Measurements from ENCODE around the gene HES7. TPM values are rescaled to one million over a fixed set of nuclear protein-coding genes. Genes with fewer than 3 reads are reported as not detected.
A peak's percentile ranks its signal among the peaks of the same experiment; 100 is the strongest.
"Not testable (repeated sequence)": the region's sequence is repeated elsewhere in the genome, so short reads cannot be mapped to it uniquely, and the experiment has no call there.

Gene HES7
- total RNA-seq (under 1 TPM; 0.19 to 0.30 TPM), polyA plus RNA-seq (1 to 10 TPM in 1 of 2 donors, not detected in 1; 1.6 TPM)
- long read RNA-seq, donor 1: 0 reads
- long read RNA-seq, donor 2: 0 reads

DNA sequence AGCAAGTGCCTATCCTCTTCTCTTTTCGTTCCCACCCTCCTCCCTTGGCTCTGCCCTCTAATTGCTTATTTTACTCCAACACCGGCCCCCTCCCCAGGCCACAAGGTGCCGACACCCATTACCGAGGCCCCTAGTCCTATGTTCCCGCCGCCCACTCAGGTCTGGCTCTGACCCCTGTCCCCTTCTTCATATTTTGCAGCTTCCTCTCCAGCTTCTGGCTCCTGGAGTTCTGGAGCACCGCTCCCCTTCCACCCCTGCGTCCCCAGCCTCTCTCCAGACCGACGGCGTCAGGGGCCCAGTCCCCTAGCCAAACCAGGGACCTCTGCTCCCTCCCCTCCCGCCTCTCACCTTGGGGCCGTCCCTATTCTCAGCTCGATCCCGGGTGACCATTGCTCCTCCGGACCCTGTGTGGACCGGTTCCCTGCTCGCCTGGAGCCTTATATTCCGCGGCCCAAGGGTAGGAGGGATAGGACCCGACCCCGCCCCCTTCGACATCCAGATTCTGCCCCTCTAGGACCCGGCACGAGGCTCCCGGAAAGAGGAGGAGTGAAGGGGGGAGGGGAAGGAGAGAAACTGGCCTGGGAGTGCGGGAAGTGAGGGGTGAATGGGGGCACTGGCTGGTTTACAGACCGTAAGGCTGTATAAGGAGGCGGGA, at the start of gene HES7:
Gene HES7, minus strand, starts transcription at position 412 of the 655 bp plus-strand sequence. Its CDS starts 22 bp downstream, at position 390.
- H3K27me3 ChIP-seq (ENCODE audit: control insufficient read depth in 1 of 2, insufficient read depth in 2 of 2, low read length in 1 of 2): no peaks in the 10 kb centered on the region
- intact Hi-C loops (cut with DNase I): loop anchor here (2.0 to 5.0 kb wide), 2 partner anchors 38 to 99 kb away; partner anchors contain the start of gene VAMP2 (in 1 of the 2)

GRCh38 chr17:8173056-8173870, 49.4 kb upstream of the HES7 start:
- intact Hi-C loops (cut with DNase I): loop anchor here in 1 of 2 donors (2.0 kb wide), 1 partner anchor 14 kb away; no protein-coding TSS in a partner anchor
- no peaks in the 10 kb centered on the region for H3K36me3 ChIP-seq (ENCODE audit: control insufficient read depth in 1 of 2, insufficient read depth in 2 of 2, low read length in 1 of 2)
- ATAC-seq (ENCODE audit: low FRiP score) (peak; percentile 93), DNase-seq (peak; percentile 82 to 85)
- no peak overlapping the region for H3K4me3 ChIP-seq (ENCODE audit: low read length in 2 of 2)
- no peaks in the 10 kb centered on the region for H3K27me3 ChIP-seq (ENCODE audit: control insufficient read depth in 1 of 2, insufficient read depth in 2 of 2, low read length in 1 of 2)
- peak overlapping the region; percentile 49 to 81 for H3K27ac ChIP-seq (ENCODE audit: low read depth in 1 of 2, low read length in 2 of 2)
- no peaks in the 10 kb centered on the region for H3K4me1 ChIP-seq (ENCODE audit: control insufficient read depth in 1 of 2, insufficient read depth in 2 of 2, low read length in 2 of 2)
- 1% methylated on average over 23 of the region's 23 CpGs for WGBS, 2 donors
- no peaks in the 10 kb centered on the region for H3K9me3 ChIP-seq (ENCODE audit: control insufficient read depth, low read length)

More for the DNA sequence above, at the start of gene HES7:
- H3K4me1 ChIP-seq (ENCODE audit: control insufficient read depth in 1 of 2, insufficient read depth in 2 of 2, low read length in 2 of 2): peaks cover 0 to 2% of the 10 kb centered on the region in 2 donors
- H3K36me3 ChIP-seq (ENCODE audit: control insufficient read depth in 1 of 2, insufficient read depth in 2 of 2, low read length in 1 of 2): no peaks in the 10 kb centered on the region
- H3K9me3 ChIP-seq (ENCODE audit: control insufficient read depth, low read length): no peaks in the 10 kb centered on the region
- DNase-seq (peak in 1 of 2 donors; percentile 59), ATAC-seq (ENCODE audit: low FRiP score) (no peak)
- no peak within 1 kb of the TSS for H3K27ac ChIP-seq (ENCODE audit: low read depth in 1 of 2, low read length in 2 of 2)
- peak within 1 kb of the TSS in 1 of 2 donors; percentile 47 for H3K4me3 ChIP-seq (ENCODE audit: low read length in 2 of 2)
- WGBS, 2 donors: 0 to 1% methylated on average over 29 of the region's 29 CpGs

DNA sequence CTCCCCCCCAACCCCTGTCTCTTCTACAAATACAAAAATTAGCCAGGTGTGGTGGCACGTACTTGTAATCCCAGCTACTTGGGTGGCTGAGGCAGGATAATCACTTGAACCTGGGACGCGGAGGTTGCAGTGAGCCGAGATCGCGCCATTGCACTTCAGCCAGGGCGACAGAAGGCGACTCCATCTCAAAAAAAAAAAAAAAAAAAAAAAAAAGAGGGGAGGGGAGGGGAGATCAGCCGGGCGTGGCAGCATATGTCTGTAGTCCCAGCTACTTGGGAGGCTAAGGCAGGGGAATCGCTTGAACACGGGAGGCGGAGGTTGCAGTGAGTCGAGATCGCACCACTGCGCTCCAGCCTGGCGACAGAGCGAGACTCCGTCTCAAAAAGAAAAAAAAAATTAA, 46.3 kb upstream of the HES7 start:
- DNase-seq; intact Hi-C loops (cut with DNase I); H3K4me1 ChIP-seq (ENCODE audit: control insufficient read depth in 1 of 2, insufficient read depth in 2 of 2, low read length in 2 of 2); H3K27ac ChIP-seq (ENCODE audit: low read depth in 1 of 2, low read length in 2 of 2); H3K27me3 ChIP-seq (ENCODE audit: control insufficient read depth in 1 of 2, insufficient read depth in 2 of 2, low read length in 1 of 2); H3K9me3 ChIP-seq (ENCODE audit: control insufficient read depth, low read length); H3K36me3 ChIP-seq (ENCODE audit: control insufficient read depth in 1 of 2, insufficient read depth in 2 of 2, low read length in 1 of 2); ATAC-seq (ENCODE audit: low FRiP score); H3K4me3 ChIP-seq (ENCODE audit: low read length in 2 of 2): not testable (repeated sequence)
- WGBS, 2 donors: 87 to 88% methylated on average over 19 of the region's 19 CpGs

- DNase-seq (no peak), ATAC-seq (ENCODE audit: low FRiP score) (no peak)
- H3K9me3 ChIP-seq (ENCODE audit: control insufficient read depth, low read length): no peaks in the 10 kb centered on the region
- intact Hi-C loops (cut with DNase I): no loop called here
- no peaks in the 10 kb centered on the region for H3K27me3 ChIP-seq (ENCODE audit: control insufficient read depth in 1 of 2, insufficient read depth in 2 of 2, low read length in 1 of 2)
- no peaks in the 10 kb centered on the region for H3K36me3 ChIP-seq (ENCODE audit: control insufficient read depth in 1 of 2, insufficient read depth in 2 of 2, low read length in 1 of 2)
- H3K4me3 ChIP-seq (ENCODE audit: low read length in 2 of 2): no peak overlapping the region
- H3K4me1 ChIP-seq (ENCODE audit: control insufficient read depth in 1 of 2, insufficient read depth in 2 of 2, low read length in 2 of 2): no peaks in the 10 kb centered on the region
- WGBS, 2 donors: 83 to 84% methylated on average over 3 of the region's 3 CpGs
- no peak overlapping the region for H3K27ac ChIP-seq (ENCODE audit: low read depth in 1 of 2, low read length in 2 of 2)
These were observed 43.6 kb upstream of the HES7 start for GRCh38 chr17:8167526-8167925.

GRCh38 chr17:8166731-8167130, 42.8 kb upstream of the HES7 start:
- Histone ChIP-seq H3K4me1 (ENCODE audit: control insufficient read depth in 1 of 2, insufficient read depth in 2 of 2, low read length in 2 of 2) (no peaks in the 10 kb centered on the region), H3K27me3 (ENCODE audit: control insufficient read depth in 1 of 2, insufficient read depth in 2 of 2, low read length in 1 of 2) (no peaks in the 10 kb centered on the region), H3K4me3 (ENCODE audit: low read length in 2 of 2) (no peak overlapping the region), H3K27ac (ENCODE audit: low read depth in 1 of 2, low read length in 2 of 2) (no peak overlapping the region), H3K9me3 (ENCODE audit: control insufficient read depth, low read length) (no peaks in the 10 kb centered on the region), H3K36me3 (ENCODE audit: control insufficient read depth in 1 of 2, insufficient read depth in 2 of 2, low read length in 1 of 2) (no peaks in the 10 kb centered on the region)
- intact Hi-C loops (cut with DNase I): no loop called here
- no peak for DNase-seq
- 94 to 97% methylated on average over 6 of the region's 6 CpGs for WGBS, 2 donors
- ATAC-seq (ENCODE audit: low FRiP score): no peak

DNA sequence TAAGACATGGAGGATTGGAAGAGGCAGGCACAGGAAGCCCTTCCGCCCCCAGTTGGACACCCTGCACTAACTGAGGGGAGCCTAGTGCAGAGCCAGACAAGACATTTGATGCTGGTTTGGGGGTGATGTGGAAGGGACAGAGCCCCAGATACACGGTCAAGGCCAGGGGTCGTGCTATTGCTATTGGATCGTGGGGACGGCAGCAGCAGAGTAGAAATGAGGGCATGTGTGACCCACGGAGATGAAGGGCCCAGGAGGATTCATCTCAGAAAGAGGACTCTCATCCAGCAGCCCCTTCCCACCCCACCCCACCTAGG, 40.9 kb upstream of the HES7 start:
- 76 to 77% methylated on average over 6 of the region's 6 CpGs for WGBS, 2 donors
- H3K4me1 ChIP-seq (ENCODE audit: control insufficient read depth in 1 of 2, insufficient read depth in 2 of 2, low read length in 2 of 2): no peaks in the 10 kb centered on the region
- DNase-seq (peak in 1 of 2 donors; percentile 66), ATAC-seq (ENCODE audit: low FRiP score) (no peak)
- H3K27ac ChIP-seq (ENCODE audit: low read depth in 1 of 2, low read length in 2 of 2): no peak overlapping the region
- H3K9me3 ChIP-seq (ENCODE audit: control insufficient read depth, low read length): no peaks in the 10 kb centered on the region
- intact Hi-C loops (cut with DNase I): loop anchor here in 1 of 2 donors (5.0 kb wide), 1 partner anchor 42 kb away; the partner anchor contains the start of gene HES7
- H3K36me3 ChIP-seq (ENCODE audit: control insufficient read depth in 1 of 2, insufficient read depth in 2 of 2, low read length in 1 of 2): no peaks in the 10 kb centered on the region
- H3K27me3 ChIP-seq (ENCODE audit: control insufficient read depth in 1 of 2, insufficient read depth in 2 of 2, low read length in 1 of 2): no peaks in the 10 kb centered on the region
- no peak overlapping the region for H3K4me3 ChIP-seq (ENCODE audit: low read length in 2 of 2)

DNA sequence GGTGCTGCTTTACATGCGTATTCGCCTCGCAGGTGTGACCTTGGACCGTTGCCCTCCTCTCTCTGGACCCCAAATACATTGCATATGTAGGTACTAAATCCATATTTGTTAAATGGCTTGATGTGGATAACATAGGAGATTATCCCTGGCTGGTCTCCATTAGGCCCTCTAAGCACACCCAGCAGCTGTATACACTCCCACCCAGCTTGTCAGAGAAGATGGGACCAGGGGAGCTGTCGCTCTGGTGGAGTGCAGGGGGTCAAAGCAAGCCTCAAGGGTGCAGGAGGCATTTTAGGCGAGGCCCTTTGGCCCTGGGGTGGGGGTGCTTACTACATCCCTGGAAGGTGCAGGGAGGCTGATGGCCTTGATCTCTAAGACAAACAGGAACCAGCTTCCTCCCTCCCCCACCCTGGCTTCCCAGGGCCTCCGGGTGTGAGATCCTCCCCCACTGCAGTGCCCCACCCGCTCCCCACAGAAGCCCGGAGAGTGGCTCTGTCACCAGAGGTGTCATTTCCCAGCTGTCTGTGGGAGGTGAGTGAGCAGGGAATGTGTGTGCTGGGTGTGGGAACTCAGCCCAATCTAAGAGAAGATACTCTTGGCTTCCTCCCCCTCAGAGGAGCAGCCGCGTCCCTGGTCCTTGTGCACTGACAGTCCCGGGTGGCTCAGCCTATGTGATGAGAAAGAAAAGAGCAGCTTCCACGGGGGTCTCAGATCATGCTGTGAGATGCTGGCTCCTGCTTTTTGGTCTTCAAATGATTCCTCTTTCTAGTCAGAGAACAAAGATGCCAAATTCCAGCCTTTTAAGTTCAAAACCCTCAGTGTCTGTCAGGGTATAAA, 40.3 kb upstream of the HES7 start:
- ATAC-seq (ENCODE audit: low FRiP score) (peak; percentile 30), DNase-seq (peak; percentile 84 to 85)
- Histone ChIP-seq H3K36me3 (ENCODE audit: control insufficient read depth in 1 of 2, insufficient read depth in 2 of 2, low read length in 1 of 2) (no peaks in the 10 kb centered on the region), H3K27me3 (ENCODE audit: control insufficient read depth in 1 of 2, insufficient read depth in 2 of 2, low read length in 1 of 2) (no peaks in the 10 kb centered on the region), H3K4me1 (ENCODE audit: control insufficient read depth in 1 of 2, insufficient read depth in 2 of 2, low read length in 2 of 2) (no peaks in the 10 kb centered on the region), H3K9me3 (ENCODE audit: control insufficient read depth, low read length) (no peaks in the 10 kb centered on the region), H3K27ac (ENCODE audit: low read depth in 1 of 2, low read length in 2 of 2) (peak overlapping the region; percentile 10 to 28), H3K4me3 (ENCODE audit: low read length in 2 of 2) (no peak overlapping the region)
- WGBS, 2 donors: 44 to 45% methylated on average over 13 of the region's 13 CpGs
- intact Hi-C loops (cut with DNase I): loop anchor here in 1 of 2 donors (5.0 kb wide), 1 partner anchor 42 kb away; the partner anchor contains the start of gene HES7
